ENCODE data around the gene FAM204A. TPM values are rescaled to one million over a fixed set of nuclear protein-coding genes. Genes with fewer than 3 reads are reported as not detected.

The FAM204A gene
- total RNA-seq, 1 donor: 53.6 TPM

DNA sequence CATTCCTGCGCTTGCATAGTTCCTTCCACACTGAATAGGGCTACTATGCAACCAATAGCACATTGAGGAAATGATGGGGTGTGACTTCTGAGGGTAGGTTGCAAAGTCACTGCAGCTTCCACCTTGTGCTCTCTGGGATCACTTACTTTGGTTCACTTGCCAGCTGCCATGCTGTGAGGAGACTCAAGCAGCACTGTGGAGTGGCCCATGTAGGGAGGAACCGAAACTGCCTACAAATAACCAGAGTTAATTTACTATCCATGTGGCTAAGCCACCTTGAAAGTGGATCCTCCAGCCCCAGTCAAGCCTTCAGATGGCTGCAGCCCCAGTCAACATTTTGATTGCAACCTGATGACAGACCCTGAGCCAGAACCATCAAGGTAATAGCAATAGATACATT, 64.3 kb downstream of the FAM204A start:
- H3K4me3 ChIP-seq (ENCODE audit: low read length): no peak overlapping the region
- peaks cover 5% of the 10 kb centered on the region for H3K27me3 ChIP-seq (ENCODE audit: insufficient read depth, low read length)
- H3K4me1 ChIP-seq (ENCODE audit: insufficient read depth, low read length): no peaks in the 10 kb centered on the region
- H3K9me3 ChIP-seq (ENCODE audit: low read depth, low read length): peaks cover 4% of the 10 kb centered on the region

DNA sequence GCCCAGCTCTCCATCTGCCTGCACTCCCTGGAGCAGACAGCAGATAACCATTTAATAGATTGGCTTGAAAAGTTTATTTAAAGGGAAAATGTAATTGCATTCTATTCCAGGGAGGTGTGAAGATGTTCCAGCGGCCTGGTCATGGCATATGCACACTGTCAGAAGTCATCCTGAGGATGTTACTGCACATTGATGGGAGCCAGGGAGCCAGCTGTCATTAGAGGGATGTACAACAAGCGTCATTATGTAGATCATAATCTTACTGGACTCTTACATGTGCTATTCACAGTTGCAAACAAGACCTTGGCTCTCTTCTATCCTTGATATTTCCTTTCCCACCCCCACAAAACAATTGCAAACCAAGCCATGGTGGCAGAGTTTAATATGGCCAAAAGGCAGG, 65.4 kb downstream of the FAM204A start:
- peaks cover 16% of the 10 kb centered on the region for H3K27me3 ChIP-seq (ENCODE audit: insufficient read depth, low read length)
- peaks cover 4% of the 10 kb centered on the region for H3K9me3 ChIP-seq (ENCODE audit: low read depth, low read length)
- H3K4me1 ChIP-seq (ENCODE audit: insufficient read depth, low read length): no peaks in the 10 kb centered on the region
- H3K4me3 ChIP-seq (ENCODE audit: low read length): no peak overlapping the region

DNA sequence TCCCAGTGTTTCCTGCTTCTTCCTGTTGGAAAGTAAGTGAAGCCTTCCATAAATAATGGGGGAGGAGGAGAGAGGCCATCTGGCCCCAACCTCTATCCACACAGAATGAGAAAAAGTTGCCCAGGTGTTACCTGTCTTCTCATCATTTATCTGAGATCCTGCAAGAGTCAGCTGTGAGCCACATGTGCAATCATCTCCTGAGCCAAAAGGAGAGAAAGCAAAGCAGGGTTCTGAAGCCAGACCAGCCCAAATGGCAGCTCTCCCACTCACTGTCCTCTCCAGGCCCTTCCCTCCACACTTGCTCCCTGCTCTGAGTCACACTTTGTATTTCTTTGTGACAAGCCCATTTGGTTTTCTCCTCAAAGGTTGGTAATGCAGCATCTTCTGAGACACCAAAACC, 65.9 kb downstream of the FAM204A start:
- Histone ChIP-seq H3K27me3 (ENCODE audit: insufficient read depth, low read length) (peaks cover 21% of the 10 kb centered on the region), H3K4me1 (ENCODE audit: insufficient read depth, low read length) (no peaks in the 10 kb centered on the region)

DNA sequence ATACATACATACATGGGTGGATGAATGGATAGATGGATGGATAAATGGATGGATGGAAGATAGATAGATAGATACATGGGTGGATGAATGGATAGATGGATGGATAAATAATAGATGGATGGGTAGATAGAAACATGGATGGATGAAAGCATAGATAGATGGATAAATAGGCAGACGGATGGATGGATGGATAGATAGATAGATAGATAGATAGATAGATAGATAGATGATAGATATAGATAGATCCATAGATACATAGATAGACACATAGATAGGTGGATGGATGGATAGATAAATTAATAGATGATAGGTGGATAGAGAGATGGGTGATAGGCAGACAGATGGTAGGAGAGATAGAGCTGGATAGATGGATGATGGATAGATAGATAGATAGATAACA, 68.5 kb downstream of the FAM204A start:
- H3K4me3 ChIP-seq (ENCODE audit: low read length): no peak overlapping the region
- H3K27me3 ChIP-seq (ENCODE audit: insufficient read depth, low read length): peaks cover 24% of the 10 kb centered on the region

More for the DNA sequence above, 65.9 kb downstream of the FAM204A start:
- Histone ChIP-seq H3K4me3 (ENCODE audit: low read length) (no peak overlapping the region), H3K9me3 (ENCODE audit: low read depth, low read length) (peaks cover 4% of the 10 kb centered on the region)

DNA sequence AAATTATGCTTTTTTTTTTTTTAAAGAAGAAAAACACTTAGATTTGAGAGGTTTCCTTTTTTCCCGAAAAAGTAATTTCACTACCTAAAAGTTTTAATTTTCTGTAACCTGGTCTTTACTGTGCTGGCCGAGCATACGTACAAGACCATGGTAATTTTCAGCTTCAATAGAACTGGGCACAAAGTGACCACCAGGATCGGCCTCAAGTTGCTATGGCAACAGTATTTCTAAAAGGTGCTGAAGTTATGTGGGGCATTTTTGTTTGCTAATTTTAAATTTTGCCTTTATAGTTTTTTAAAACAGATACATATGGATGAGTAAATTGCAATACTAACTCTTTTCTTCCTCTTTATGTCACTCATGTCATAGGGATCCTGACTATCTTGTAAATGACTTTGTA, 69.4 kb downstream of the FAM204A start:
- H3K4me1 ChIP-seq (ENCODE audit: insufficient read depth, low read length): no peaks in the 10 kb centered on the region
- H3K4me3 ChIP-seq (ENCODE audit: low read length): no peak overlapping the region
- peaks cover 2% of the 10 kb centered on the region for H3K9me3 ChIP-seq (ENCODE audit: low read depth, low read length)
- peaks cover 30% of the 10 kb centered on the region for H3K27me3 ChIP-seq (ENCODE audit: insufficient read depth, low read length)

More for the DNA sequence above, 68.5 kb downstream of the FAM204A start:
- Histone ChIP-seq H3K9me3 (ENCODE audit: low read depth, low read length) (peaks cover 4% of the 10 kb centered on the region), H3K4me1 (ENCODE audit: insufficient read depth, low read length) (no peaks in the 10 kb centered on the region)

DNA sequence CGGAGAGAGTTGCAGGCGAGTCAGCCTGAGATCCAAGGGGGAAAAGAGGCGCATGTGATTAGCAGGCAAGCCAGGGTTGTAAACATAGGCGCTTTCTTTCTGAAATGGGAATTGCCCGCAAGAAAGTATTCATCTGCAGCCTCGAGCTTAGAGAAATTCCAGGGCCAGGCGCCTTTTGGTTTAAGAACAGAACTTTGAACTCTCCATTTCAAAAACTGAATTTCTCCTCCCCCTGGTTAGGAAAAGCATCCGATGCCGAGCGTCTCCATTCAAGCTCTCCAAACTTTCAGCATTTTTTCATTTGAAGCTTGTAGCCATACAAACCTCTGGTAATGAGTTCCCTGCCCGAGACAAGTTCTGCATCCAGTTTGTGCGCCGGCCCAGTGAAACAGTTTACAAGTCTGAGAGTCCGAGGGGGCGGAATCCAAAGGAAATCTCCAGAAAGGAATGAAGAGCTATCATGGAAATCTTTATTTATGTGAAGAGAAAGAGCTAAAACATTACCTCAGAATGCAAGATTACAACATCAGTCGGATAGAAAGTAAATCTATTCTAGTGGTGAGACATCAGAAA, 69.9 kb downstream of the FAM204A start:
- Histone ChIP-seq H3K27me3 (ENCODE audit: insufficient read depth, low read length) (peaks cover 30% of the 10 kb centered on the region), H3K9me3 (ENCODE audit: low read depth, low read length) (no peaks in the 10 kb centered on the region), H3K4me1 (ENCODE audit: insufficient read depth, low read length) (no peaks in the 10 kb centered on the region), H3K4me3 (ENCODE audit: low read length) (no peak overlapping the region)

DNA sequence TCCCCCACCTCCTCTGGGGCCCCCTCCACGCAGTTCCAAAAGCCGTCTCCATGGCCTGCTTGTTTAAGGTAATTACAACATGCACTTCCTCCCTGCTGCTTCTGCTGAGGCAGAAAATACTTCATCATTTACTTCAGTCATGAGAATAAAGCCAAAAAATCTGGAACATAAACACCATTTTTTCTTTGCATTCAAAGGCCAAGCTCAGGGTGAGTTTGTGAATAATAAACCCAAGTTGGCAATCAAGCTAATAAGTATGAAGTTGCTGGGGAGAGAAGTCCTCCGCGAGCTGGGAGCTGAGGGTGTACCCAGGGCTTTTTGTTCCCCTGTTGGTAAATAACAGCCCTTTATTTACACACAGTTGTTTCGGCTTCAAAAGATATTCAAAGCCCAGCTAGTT, 70.5 kb downstream of the FAM204A start:
- peaks cover 30% of the 10 kb centered on the region for H3K27me3 ChIP-seq (ENCODE audit: insufficient read depth, low read length)
- H3K4me3 ChIP-seq (ENCODE audit: low read length): no peak overlapping the region
- H3K4me1 ChIP-seq (ENCODE audit: insufficient read depth, low read length): no peaks in the 10 kb centered on the region
- H3K9me3 ChIP-seq (ENCODE audit: low read depth, low read length): no peaks in the 10 kb centered on the region

DNA sequence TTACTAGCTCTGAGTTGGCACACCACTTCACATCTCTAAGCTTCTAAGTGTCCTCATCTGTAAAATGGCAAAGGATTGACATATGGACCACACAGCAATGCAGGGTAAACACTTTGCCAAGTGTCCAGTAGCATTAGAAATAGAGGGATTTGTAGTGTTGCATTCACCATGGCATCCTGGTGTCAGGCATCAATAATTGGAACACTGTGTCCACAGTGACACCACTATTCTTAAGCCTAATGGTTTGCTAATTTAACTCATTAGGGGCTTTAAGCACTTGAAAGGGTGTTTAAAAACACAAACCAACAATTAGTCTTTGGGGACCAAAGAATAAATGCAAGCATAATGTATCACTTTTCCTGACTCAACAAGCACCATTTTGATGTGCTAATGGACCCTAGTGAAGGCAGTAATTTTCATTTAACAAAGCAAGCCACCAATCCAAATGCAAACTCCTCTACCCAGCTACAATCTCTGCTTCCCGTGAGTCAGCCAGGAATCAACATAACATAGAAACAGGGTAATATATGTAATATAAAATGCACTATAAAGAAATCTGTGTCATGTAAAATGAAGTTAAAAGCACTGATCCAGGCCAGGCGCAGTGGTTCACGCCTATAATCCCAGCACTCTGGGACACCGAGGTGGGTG, 75.9 kb downstream of the FAM204A start:
- Histone ChIP-seq H3K4me1 (ENCODE audit: insufficient read depth, low read length) (no peaks in the 10 kb centered on the region), H3K9me3 (ENCODE audit: low read depth, low read length) (no peaks in the 10 kb centered on the region), H3K4me3 (ENCODE audit: low read length) (no peak overlapping the region), H3K27me3 (ENCODE audit: insufficient read depth, low read length) (peaks cover 21% of the 10 kb centered on the region)

DNA sequence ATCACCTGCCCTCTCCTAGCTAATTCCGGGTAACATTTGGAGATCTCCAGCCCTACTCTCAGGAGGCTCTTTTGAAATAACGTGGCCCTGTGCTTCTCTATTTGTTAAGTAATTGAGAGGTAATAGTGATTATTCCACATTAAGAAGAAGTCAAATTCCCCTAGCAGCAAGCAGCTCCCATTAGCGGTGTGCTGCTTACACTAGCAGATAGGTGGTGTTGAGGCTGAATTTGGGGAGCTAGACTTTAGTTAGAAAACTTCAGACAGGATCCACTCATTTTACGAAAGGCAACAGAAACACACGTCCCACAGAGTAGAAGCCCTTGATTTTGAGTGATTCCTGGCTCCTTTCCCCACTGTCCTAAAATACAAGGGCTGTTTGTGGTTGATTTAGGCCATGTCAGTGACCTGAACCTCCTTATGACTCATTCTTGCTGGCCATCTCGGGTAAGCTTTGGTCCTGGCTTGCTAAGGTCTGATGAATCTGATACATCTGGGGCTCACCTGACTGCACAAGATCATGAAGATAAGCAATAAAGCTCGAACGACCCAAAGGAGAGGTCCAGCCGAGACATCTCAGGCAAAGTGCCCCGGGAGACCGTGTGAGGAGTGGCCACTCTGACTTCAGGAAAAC, 77.2 kb downstream of the FAM204A start:
- Histone ChIP-seq H3K9me3 (ENCODE audit: low read depth, low read length) (no peaks in the 10 kb centered on the region), H3K27me3 (ENCODE audit: insufficient read depth, low read length) (peaks cover 20% of the 10 kb centered on the region), H3K4me3 (ENCODE audit: low read length) (no peak overlapping the region), H3K4me1 (ENCODE audit: insufficient read depth, low read length) (no peaks in the 10 kb centered on the region)

DNA sequence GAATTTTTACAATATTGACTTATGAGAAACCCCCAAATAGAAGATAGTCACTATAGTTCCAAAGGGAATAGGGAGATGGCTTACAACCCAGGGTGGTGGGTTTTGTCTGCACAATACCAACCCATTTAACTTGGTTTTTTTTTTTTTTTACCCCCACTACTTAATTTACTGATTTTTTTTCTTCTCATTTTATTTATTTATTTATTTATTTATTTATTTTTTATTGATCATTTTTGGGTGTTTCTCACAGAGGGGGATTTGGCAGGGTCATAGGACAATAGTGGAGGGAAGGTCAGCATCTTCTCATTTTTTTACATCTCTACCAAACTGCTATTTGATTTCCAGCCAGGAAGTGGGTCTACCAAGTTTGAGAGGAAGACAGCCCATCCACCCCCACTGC, 77.9 kb downstream of the FAM204A start:
- peaks cover 20% of the 10 kb centered on the region for H3K27me3 ChIP-seq (ENCODE audit: insufficient read depth, low read length)
- no peak overlapping the region for H3K4me3 ChIP-seq (ENCODE audit: low read length)
- no peaks in the 10 kb centered on the region for H3K9me3 ChIP-seq (ENCODE audit: low read depth, low read length)
- no peaks in the 10 kb centered on the region for H3K4me1 ChIP-seq (ENCODE audit: insufficient read depth, low read length)

DNA sequence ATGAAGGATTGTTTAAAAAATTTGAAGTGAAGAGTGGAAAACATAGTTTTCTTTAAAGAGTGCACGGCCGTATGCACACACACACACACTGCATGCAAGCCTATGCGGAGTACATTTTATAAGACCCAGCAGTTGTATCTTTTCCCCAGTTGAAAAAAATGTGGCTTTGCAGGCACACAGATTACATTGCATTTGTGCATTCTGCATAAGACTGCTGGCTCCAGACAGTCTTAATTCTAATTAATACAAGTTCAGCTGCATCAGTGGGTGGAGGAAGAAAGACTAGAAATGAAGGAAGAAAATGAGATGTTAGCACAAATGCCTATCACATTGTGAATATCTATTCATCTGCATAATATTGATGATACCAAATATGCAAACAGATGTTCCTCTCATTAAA, 79.6 kb downstream of the FAM204A start:
- Histone ChIP-seq H3K9me3 (ENCODE audit: low read depth, low read length) (no peaks in the 10 kb centered on the region), H3K27me3 (ENCODE audit: insufficient read depth, low read length) (peaks cover 19% of the 10 kb centered on the region), H3K4me3 (ENCODE audit: low read length) (no peak overlapping the region), H3K4me1 (ENCODE audit: insufficient read depth, low read length) (no peaks in the 10 kb centered on the region)

DNA sequence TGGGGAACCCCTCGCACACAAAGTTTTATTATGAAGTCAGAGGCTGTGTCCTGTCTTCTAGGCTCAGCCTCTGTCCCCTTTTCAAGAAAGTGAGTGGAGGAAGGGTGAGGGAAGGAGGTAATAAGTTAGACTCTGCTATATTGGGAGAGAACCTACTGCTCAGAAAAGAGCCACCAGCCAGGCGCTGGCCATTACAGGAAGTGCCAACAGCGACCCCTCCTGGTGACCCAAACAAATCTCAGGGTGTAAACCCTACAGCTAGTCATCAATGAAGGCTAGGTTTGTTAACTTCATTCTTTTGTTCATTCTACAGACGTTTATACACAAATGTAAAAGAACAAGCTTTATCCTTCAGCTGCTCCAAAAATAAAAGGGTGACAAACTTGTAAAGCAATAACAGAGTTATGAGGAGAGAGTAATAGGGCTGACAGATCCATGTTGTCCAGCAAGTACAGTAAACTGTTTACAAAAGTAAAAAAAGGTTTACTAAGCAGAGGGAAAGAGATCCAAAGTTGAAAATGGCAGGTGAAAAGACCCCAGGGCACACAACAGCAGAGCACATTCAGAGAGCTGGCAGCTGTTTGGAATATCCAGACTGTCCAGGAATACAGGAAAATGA, 82.7 kb downstream of the FAM204A start:
- Histone ChIP-seq H3K27me3 (ENCODE audit: insufficient read depth, low read length) (peaks cover 31% of the 10 kb centered on the region), H3K4me1 (ENCODE audit: insufficient read depth, low read length) (no peaks in the 10 kb centered on the region), H3K4me3 (ENCODE audit: low read length) (no peak overlapping the region), H3K9me3 (ENCODE audit: low read depth, low read length) (no peaks in the 10 kb centered on the region)

DNA sequence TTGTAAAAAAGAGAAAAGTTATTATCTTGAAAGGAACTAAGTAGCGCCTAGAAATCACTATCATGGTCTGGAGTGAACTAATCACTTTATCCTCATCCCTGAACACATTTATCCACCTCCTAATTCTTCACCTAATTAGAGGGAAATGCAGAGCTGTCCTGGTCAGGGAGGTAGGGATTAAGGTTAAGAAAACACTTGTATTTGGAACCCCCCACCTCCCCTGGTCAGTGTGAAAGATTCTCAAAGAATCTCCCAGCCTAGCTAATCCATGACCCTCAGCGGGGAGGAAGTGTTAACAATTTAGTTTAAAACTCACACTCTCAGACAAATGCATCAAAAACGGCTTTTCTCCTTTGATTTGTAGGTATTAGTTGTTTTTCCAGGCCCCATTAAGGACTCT, 83.8 kb downstream of the FAM204A start:
- Histone ChIP-seq H3K4me1 (ENCODE audit: insufficient read depth, low read length) (no peaks in the 10 kb centered on the region), H3K4me3 (ENCODE audit: low read length) (no peak overlapping the region), H3K9me3 (ENCODE audit: low read depth, low read length) (no peaks in the 10 kb centered on the region), H3K27me3 (ENCODE audit: insufficient read depth, low read length) (peaks cover 36% of the 10 kb centered on the region)

DNA sequence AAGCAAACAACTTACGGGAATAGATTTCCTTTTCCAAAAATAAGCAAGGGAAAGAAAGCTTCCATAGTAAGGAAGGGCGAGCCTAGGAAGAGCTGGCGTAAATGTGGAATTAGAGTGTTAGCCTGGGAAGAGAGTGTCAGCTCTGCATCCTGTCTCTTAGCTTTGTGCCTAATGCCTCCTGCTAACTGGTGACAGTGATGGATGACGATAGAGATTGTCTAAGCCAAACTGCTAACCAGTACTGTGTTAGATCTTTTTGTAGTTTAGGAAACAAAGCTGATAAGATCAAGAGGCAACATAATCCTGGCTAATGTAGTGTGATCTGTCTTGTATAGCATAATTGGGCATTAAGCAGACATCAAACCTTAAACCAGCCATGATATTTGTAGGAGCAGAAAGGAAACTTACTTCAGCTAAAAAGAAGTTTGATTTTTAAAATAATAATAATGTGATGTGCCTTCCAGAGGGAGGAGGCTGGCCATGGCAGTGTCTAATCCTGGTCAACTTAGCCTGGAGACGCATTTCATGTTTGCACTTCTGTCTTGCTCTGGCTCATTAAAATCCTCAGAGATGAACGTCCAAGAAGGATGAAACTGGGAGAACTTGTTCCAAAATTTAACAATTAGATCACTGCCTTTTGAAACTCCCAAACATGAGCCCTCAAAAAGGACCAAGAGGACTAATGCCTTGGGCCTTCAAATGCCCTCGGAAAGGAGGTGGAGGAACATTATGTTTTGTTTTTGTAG, 85.1 kb downstream of the FAM204A start:
- no peak overlapping the region for H3K4me3 ChIP-seq (ENCODE audit: low read length)
- no peaks in the 10 kb centered on the region for H3K9me3 ChIP-seq (ENCODE audit: low read depth, low read length)
- H3K27me3 ChIP-seq (ENCODE audit: insufficient read depth, low read length): peaks cover 33% of the 10 kb centered on the region
- H3K4me1 ChIP-seq (ENCODE audit: insufficient read depth, low read length): no peaks in the 10 kb centered on the region

DNA sequence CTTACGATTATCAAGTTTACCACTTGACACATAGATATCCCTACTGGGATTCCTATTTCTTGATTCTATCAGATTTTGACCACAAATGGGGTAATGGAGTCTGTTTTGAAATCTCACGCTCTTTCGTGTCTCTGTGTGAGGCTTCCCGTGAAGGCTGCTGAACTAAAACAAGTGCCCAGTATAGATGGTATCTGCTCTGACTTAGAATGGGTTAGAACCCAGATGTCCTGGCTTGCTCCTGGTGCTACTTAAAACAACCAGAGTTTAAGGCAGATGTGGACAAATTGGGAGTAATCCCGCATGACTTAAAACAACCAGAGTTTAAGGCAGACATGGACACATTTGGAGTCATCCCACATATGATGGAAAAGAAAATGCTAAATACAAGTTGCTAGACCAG, 85.9 kb downstream of the FAM204A start:
- Histone ChIP-seq H3K27me3 (ENCODE audit: insufficient read depth, low read length) (peaks cover 33% of the 10 kb centered on the region), H3K4me3 (ENCODE audit: low read length) (no peak overlapping the region), H3K4me1 (ENCODE audit: insufficient read depth, low read length) (no peaks in the 10 kb centered on the region), H3K9me3 (ENCODE audit: low read depth, low read length) (no peaks in the 10 kb centered on the region)

Measured in mononuclear cell (primary cell).